ENCODE measurements around the gene RASA3.
"Not testable (repeated sequence)": the region's sequence is repeated elsewhere in the genome, so short reads cannot be mapped to it uniquely, and the experiment has no call there.

RASA3 gene

DNA sequence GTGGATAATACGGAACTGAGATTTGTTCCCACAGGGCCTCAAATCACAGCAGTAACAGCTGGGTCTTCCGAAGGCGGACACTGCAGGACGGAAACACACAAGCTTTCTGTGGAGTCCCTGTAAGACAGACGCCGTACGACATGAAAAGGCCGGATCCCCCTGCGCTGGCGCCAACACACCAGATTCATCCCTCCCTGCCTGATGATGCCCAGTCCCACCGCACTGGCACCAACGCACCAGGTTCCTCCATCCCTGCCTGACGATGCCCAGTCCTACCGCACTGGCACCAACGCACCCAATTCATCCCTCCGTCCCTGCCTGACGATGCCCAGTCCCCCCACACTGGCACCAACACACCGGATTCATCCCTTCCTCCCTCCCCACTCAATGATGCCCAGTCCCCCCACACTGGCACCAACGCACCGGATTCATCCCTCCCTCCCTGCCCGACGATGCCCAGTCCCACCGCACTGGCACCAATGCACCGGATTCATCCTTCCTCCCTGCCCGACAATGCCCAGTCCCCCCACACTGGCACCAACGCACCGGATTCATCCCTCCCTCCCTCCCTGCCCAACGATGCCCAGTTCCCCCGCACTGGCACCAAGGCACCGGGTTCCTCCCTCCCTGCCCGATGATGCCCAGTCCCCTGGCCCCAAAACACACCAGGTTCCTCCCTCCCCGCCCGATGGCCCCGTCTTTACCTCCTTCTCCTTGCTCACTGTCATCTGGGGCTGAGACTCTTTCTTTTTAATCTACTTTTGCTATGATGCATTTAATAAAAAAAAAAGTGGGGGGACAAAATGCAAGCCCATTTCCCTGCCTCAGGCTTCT, 55.1 kb downstream of the RASA3 start:
- DNase-seq = no peak

DNA sequence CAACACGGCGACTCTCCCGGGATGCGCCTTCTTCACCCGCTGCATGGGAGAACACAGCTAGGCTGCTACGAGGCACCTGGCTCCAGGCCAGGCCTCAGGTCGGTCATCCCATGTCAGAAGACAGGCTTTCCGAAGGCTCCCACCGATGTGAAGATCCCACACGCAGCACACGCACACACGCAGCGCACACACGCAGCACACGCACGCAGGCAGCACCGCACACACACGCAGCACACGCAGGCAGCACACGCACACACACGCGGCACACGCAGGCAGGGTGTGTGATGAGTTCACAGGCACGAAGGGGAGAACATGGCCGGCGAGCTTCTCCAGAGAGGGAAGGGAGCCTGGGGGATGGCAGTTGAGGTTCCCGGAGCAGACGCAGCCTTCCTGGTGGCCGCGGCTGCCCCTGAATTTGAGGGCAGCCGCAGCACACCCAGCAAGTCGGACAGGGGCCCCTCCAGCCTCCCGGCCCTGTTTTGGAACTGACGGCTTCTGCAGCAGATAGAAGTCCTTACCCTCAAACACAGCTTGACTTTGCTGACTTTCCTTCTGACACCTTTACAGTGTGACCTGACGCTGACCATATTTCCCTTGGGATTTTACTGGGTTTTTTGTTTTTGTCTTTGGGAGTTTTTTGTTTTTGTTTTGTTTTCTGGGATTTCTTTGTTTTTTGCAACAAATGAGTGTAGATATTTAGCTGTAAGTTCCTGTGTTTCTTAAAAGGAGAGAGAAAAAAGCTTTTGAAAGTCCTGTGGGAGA, 55.9 kb downstream of the RASA3 start:
- no peak for DNase-seq

DNA sequence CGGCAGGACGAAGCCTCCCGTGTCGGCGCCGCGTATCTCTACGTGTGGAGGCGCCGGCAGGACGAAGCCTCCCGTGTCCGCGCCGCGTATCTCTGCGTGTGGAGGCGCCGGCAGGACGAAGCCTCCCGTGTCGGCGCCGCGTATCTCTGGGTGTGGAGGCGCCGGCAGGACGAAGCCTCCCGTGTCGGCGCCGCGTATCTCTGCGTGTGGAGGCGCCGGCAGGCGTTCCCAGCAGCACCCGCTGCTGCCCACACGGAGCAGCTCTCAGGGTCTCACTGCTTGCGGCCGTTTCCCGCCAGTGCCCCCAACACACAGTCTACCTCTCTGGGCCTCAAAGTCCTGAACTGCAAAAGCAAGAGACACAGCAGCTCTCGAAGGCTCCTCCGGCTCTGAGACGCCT, 56.6 kb downstream of the RASA3 start:
- DNase-seq = not testable (repeated sequence)

DNA sequence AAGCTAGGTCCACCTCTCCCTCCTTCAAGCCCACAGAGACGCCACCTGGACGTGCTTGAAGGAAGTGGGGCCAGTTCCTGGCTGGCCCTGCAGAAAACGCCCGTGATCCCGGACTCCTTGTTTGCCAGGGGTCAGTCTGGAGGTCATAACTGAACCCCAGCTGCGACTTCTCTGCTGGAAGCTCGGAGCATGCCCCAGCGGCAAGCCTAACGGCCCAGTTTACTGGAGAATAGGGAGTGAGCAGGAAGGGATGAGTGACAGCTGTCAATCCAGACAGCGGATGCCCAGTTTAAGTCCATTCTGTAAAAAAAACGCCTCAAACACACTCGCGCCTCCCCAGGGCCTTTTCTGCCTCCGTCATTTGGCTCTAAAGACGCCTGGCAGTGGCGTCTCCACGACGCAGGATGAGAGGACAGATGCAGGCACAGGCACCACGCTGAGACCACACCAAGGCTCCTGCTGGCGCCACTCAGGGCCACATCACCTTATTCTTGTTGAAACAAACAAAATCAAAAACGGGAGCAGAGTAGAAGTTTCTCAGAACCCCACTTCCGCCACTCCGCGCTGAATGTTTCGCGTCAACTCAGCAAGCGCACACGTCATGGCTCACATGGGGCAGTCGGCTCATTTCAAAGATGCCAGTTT, 57.6 kb downstream of the RASA3 start:
- no peak for DNase-seq

DNA sequence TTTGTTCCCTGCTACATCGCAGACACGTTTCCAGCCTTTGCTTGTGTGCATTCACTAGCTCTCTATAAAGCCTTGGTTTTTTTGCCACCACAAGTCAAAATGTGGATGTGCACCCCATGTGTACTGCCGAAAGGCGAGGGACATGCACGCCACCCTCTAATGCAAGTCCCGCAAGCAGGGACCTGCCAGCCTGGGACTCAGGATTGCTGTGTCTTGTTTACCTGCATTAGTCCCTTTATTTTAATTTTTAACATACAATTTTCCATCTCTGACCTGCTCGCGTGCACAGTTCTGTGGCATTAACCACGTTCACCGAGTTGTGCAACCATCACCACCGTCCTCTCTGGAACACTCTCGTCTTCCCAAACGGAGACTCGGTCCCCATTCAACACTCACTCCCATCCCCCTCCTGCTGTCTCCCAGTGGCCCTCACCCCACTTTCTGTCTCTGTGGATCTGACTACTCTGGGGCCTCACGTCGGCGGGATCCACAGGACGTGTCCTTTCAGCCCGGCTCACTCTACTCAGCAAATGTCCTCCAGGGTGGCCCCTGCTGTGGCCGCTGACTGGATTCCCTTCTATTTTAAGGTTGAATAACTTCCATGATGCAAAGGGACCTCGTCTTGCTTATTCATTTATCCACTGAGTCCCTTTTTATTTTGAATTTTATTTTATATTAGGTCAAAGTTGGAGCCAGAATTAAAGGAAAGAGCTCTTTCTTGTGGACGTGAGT, 58.4 kb downstream of the RASA3 start:
- DNase-seq = no peak

DNA sequence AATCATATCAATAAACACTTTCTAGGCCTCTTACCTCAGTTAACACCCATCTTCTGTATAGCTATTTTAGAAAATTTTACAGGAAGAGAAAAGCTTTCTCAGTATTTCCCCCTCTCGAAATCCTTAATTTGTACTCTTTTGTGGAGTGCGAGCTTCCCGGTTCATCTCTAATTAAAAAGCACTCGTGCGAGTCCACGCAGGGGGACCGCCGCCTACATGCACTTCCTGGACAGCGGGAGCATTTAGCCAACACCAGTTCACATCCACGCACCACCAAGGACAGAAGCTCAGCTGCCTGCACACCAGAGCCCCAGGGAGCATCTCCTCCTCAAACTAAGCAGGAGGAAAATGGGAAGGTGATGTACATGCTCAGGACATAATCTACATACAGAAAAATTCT, 60.0 kb downstream of the RASA3 start:
- DNase-seq = no peak

DNA sequence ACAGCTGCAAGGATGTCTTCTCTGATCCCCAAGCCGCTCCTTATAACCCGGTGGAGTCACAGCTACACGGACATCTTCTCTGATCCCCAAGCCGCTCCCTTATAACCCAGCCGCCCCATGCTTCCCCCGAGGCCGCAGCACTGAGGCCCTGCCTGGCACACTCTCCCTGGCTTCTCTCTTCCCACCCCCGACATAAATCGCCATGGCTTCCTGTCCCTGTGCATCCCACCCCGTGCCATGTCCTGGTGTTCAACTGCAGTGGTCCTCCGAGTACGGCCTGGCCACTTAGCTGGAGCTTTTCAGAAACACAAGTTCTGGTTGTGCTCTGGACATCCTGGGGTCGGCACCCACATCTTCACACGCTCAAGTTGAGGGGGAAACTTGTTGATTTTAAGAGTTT, 60.4 kb downstream of the RASA3 start:
- DNase-seq = no peak

DNA sequence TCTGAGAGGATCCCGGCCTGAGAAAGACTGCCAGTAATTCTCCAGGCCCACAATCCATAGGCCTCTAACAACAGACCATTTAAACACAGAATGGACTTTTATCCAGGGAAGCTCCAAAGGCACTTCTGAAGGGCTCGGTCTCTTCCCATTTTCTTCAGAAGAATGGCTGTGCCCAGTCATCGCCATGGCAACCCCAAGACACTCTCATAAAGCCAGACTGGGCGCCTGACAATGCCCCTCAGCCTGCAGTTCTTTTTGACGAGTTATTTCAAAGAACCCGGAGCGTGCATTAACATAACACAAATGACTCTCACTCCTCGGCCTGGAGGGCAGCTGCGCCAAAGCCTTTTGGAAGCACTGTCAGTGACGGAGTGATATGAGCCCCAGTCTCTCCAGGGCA, 61.0 kb downstream of the RASA3 start:
- DNase-seq = no peak

DNA sequence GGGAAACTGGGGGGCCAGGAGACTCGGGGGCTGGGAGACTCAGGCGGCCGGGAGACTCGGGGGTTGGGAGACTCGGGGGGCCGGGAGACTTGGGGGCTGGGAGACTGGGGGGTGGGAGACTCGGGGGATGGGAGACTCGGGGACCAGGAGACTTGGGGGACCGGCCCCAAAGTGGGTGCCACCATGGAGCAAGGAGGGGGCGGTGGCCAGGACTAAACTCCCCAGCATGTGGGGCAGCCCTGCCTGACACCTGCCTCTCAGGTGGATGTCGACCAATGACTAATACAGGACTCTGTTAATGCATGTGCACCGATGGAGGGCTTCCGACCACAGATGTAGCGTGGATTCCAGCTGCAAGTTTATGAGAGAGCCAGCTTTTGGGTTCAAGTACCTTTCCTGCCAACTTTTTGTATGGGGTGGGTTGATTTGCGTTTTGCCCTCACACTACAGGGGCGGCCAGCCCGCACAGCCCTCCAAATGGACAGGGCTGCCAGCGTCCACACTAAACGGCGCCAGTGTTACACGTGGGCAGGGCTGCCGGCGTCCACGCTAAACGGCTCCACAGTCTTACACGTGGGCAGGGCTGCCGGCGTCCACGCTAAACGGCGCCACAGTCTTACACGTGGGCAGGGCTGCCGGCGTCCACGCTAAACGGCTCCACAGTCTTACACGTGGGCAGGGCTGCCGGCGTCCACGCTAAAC, 62.2 kb downstream of the RASA3 start:
- DNase-seq = no peak

DNA sequence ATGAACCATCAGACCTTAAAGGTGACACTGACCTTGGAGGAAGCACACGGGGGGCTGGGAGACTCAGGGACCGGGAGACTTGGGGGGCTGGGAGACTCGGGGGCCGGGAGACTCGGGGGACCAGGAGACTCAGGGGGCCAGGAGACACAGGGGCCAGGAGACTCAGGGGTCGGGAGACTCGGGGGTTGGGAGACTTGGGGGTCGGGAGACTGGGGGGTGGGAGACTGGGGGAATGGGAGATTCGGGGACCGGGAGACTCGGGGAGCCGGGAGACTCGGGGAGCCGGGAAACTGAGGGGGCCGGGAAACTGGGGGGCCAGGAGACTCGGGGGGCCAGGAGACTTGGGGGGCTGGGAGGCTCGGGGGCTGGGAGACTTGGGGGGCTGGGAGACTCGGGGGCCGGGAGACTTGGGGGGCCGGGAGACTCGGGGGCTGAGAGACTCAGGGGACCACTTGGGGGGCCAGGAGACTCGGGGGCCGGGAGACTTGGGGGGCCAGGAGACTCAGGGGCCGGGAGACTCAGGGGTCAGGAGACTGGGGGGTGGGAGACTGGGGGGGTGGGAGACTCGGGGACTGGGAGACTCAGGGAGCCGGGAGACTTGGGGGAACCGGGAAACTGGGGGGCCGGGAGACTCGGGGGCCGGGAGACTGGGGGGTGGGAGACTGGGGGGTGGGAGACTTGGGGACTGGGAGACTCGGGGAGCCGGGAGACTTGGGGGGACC, 62.9 kb downstream of the RASA3 start:
- DNase-seq = no peak

DNA sequence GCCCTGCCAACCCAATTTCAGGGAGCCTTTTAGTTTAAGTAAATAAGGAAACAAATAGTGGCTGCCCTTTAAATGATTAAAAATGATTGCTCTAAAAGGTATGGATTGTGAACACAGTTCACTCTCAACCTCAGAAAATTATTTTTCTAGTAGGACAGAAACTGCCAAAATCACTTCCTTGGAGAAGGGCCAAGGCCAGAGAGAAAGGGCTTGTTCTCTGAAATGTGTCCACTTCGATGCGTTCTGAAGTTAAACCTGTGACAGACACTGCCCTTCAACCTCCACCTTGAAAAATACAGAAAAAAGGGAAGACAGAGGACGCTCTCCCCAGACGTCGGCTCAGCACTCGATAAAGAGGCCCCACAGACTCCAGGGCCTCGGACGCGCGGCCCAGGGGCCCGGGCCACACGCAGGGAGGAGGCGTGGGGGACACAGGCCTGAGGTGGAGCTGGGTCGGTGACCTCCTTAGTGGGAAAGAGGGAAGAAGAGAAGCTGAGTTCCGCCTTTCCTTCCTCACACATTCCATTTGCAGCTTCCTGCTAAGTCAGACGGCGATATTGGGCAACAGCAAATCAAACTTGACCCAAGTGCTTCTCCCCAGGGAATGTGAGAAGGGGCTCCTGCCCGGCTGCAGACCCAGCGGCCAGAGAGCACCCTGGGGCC, 63.6 kb downstream of the RASA3 start:
- peak; percentile 78 for DNase-seq

DNA sequence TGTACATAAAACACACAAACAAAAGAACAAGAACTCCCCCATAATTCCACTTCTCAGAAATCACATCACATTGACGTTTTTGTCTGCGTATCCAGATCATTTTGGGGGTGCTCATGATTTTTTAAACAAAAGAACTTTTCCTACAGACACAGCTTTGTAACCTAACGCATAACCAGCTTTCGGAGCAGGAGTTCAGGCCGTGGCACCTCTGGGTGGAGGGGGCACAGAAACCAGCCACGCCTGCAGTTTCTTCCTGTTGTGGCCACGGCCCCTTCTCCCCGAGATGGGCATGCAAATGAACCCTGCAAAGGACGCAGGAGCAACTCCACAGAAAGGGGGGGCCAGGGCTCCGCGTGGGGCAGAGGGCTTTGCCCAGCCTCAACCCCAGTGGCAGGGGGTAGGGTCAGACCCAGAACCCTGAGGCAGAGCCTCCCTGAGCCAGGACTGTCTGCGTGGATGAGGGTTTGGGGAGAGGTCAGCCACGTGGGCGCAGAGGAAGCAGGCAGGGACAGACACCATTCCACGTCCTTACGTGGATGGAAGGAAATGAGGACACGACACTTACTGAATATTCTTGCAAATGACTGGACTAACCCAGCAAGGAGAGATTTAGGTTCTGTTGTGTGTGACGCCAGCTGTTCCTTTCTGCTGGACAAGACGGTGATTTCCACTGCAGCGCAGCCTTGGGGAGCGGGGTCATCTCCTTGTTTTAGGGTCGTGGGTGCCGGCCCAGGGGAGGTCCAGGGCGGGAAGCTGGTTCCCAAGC, 64.4 kb downstream of the RASA3 start:
- peak; percentile 68 for DNase-seq

DNA sequence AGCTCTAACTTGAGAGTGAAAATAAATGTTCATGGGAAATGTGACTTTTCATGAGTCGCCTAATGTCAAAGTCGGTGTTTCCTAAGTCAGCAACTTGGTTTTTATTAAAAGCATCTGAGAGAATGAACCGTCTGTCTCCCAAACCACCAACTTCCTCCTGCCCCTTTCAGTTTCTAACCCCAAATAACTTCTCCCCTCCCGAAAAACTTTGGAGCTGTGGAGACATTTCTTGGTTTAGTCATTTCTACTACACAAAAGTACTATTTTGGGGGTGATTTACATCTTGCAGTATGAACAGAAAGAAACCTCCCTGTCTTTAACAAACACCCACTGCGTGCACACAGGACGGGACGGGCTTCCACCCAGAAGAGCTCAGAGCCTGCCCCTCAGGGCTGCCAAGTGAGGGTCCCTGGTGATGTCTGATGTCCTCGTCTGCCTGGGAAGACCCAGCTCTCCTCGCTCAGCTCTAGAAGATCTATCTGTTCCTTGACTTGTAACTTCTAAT, 65.0 kb downstream of the RASA3 start:
- peak; percentile 96 for DNase-seq

DNA sequence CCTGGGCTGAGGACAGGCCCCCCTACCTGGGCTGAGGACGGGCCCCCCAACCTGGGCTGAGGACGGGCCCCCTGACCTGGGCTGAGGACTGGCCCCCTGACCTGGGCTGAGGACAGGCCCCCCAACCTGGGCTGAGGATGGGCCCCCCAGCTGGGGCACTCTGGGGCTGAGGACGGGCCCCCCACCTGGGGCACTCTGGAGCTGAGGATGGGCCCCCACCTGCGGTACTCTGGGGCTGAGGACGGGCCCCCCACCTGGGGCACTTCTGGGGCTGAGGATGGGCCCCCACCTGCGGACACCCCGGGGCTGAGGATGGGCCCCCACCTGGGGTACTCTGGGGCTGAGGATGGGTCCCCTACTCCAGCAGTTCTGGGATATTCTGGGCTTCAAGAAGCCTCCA, 65.5 kb downstream of the RASA3 start:
- no peak for DNase-seq

DNA sequence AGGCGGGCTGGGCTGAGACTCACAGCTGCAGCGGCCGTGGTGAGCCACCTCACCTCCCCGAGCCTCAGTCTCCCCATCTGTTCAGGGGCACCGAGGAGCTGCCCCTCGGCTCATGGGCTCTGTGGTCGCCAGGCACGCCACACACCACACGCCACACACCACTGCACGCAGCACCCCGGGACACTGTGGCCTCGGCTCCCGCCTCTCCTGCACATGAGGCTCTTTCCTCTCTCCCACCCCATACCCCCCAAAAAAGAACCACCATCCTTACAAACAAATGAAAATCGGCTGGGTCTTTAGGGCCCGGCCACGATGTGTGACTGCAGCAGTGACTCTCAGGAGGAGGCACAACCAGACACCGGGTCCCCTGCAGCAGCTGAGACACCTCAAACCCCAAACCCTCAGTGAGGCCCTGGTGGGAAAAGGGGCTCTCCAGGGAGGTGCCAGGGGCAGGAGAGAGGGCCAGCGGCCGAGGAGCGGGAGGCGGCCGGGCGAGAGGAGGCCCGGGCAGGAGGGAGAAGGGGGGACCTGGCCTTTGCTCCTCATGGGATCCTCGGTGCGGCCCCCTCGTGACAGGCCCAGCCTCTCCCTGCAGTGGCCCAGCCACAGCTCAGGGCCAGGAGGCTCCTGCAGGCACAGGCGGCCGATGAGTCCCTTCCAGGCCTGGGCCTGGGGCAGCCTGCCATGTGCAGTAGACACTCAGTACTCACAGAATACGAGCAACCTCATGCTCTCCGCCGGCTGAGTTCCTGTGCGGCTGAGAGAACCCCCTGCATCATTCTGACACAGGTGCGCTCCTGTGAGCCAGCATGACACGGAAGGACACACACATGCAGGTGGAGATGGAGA, 66.3 kb downstream of the RASA3 start:
- DNase-seq = no peak

DNA sequence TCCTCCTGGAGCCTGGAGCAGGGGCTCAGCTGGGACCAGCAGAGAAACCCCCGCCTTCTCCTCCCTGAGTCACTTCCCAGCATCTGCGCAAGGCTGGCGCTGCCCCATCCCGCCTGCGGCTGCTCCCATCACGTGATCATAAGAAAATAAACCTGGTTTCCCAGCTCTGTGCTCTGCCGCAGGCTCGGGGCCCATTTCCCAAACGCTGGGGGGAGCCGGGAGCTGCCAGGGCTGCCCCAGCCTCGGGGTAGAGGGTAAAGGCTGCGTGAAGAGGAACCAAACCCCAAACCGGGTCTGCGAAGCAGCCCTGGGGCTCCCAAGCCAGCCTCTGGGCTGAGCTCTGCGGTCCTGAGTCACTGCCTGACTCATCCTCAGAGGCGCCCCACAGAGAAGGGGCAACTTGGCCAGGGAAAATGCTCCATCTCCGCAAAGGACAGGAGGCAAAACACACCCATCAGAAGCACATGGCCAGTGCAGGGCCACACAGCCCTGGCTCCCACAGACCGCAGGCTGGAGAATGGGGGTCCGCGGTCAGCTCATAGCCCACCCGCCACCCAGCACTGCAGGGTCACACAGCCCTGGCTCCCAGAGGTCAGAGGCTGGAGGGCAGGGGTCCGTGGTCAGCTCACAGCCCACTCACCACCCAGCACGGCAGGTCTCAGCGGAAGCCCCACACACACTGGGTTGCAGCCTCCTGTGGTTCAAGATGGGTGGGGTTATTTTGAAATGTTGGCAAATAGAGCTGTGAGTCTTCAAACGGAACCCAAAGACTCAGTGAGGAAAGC, 67.1 kb downstream of the RASA3 start:
- peak; percentile 98 for DNase-seq

DNA sequence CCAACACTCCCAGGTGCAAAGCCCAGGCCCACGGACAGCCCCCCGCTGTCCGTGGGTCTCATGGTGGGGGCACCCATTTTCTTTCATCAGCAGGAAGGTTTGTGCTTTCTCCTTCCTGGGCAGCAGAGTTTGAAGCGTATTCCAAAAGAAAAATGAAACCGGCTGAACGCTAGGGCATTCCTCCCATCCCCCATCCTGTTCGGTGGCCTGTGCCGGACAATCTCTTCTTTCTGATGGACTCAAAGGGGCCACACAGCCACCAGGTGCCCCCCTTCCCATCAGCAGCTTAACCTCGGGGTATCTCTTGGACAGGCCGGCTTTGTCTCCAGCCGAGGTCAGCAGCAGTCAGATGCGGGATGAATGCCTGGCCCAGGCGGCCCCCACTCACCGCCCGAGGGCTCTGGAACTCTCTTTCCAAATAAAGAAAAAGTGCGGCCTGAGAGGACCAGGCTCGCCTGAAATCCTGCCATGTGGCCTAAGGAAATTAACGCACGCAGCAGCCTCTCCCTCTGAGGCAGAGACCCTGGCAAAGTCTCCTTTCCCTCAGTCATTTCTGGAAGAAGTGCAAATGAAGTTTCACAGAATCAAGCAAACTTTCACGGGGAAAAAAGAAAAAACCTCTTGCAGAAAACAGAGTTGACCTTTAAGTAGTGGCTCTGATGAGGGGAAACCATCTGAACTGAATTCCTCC, 67.8 kb downstream of the RASA3 start:
- peak; percentile 61 for DNase-seq
